GM23338 (cell line): ENCODE measurements around the gene PKNOX2. TPM values are rescaled to one million over a fixed set of nuclear protein-coding genes. Genes with fewer than 3 reads are reported as not detected.
A peak's percentile ranks its signal among the peaks of the same experiment; 100 is the strongest.

Source experiments
- ATAC-seq: fragments of 200-7000 bp; cut with Tn5 transposase; 3 replicates; pipeline ENCODE4 v1.9.1; 2020
- DNase-seq: peaks from one replicate; pipeline ENCODE4 v3.0.0-alpha.2; 2015; ENCODE audit warnings: low spot score
- H2AFZ ChIP-seq: fragments of 200-600 bp; sonication (generic); 2 replicates; pipeline ENCODE4 v1.8.0; 2016; ENCODE audit warnings: antibody characterized with exemption, mild to moderate bottlenecking, moderate library complexity
- H3F3A ChIP-seq: fragments of 200-600 bp; sonication (generic); replicated peaks from 2 replicates; pipeline ENCODE4 v1.8.0; 2017; ENCODE audit warnings: antibody characterized with exemption, mixed run types, low read depth
- H3K27ac ChIP-seq: fragments of 200-600 bp; sonication (generic); 2 replicates; pipeline ENCODE4 v1.6.1; 2016; ENCODE audit warnings: low read depth
- H3K27me3 ChIP-seq: fragments of 200-600 bp; sonication (generic); 2 replicates; pipeline ENCODE4 v1.8.0; 2016; ENCODE audit warnings: mild to moderate bottlenecking, mixed run types, moderate library complexity; ENCODE audit not compliant: insufficient read depth
- H3K36me3 ChIP-seq: fragments of 200-600 bp; sonication (generic); 2 replicates; pipeline ENCODE4 v1.8.0; 2016; ENCODE audit warnings: mild to moderate bottlenecking; ENCODE audit not compliant: insufficient read depth
- H3K4me1 ChIP-seq: fragments of 200-600 bp; sonication (generic); 2 replicates; pipeline ENCODE4 v1.8.0; 2016; ENCODE audit warnings: mild to moderate bottlenecking, moderate library complexity; ENCODE audit not compliant: insufficient read depth
- H3K4me2 ChIP-seq: fragments of 200-600 bp; sonication (generic); 2 replicates; pipeline ENCODE4 v1.7.1; 2017; ENCODE audit warnings: mixed run types
- H3K4me3 ChIP-seq: fragments of 200-600 bp; sonication (generic); 2 replicates; pipeline ENCODE4 v1.6.1; 2016; ENCODE audit warnings: mixed run types
- H3K79me2 ChIP-seq: fragments of 200-600 bp; sonication (generic); replicated peaks from 2 replicates; pipeline ENCODE4 v1.8.0; 2017; ENCODE audit warnings: mild to moderate bottlenecking; ENCODE audit not compliant: insufficient read depth
- H3K9me2 ChIP-seq: fragments of 200-600 bp; sonication (generic); 2 replicates; pipeline ENCODE4 v1.8.0; 2017; ENCODE audit not compliant: insufficient read depth
- H4K20me1 ChIP-seq: fragments of 200-600 bp; sonication (generic); replicated peaks from 2 replicates; pipeline ENCODE4 v1.8.0; 2017; ENCODE audit warnings: mild to moderate bottlenecking; ENCODE audit not compliant: insufficient read depth
- H3K27ac Mint-ChIP-seq: 2 replicates; pipeline ENCODE4 v1.8.0; 2020; ENCODE audit warnings: inconsistent platforms, mild to moderate bottlenecking, moderate library complexity, mixed read lengths
- H3K27me3 Mint-ChIP-seq: 3 replicates; pipeline ENCODE4 v1.8.0; 2022; ENCODE audit warnings: low read depth, mild to moderate bottlenecking, moderate library complexity, mixed read lengths, inconsistent platforms; ENCODE audit not compliant: insufficient read depth, poor library complexity
- H3K36me3 Mint-ChIP-seq: 3 replicates; pipeline ENCODE4 v1.8.0; 2021; ENCODE audit warnings: low read depth, mild to moderate bottlenecking, inconsistent platforms, moderate library complexity, mixed read lengths
- H3K4me1 Mint-ChIP-seq: 3 replicates; pipeline ENCODE4 v1.8.0; 2020; ENCODE audit warnings: mild to moderate bottlenecking, inconsistent platforms, mixed read lengths
- H3K4me3 Mint-ChIP-seq: 3 replicates; pipeline ENCODE4 v1.8.0; 2021; ENCODE audit warnings: moderate library complexity, mild to moderate bottlenecking, inconsistent platforms, mixed read lengths
- H3K9me3 Mint-ChIP-seq: 3 replicates; pipeline ENCODE4 v1.8.0; 2020; ENCODE audit warnings: moderate library complexity, mild to moderate bottlenecking, inconsistent platforms, mixed read lengths
- CREB1 ChIP-seq: fragments of 250-450 bp; sonication (Bioruptor Pico); IDR thresholded peaks from 2 replicates; pipeline ENCODE4 v1.5.0; 2020; ENCODE audit warnings: low read depth, mild to moderate bottlenecking, moderate library complexity
- CTCF ChIP-seq, 2 experiments: fragments of 200-600 bp in 1 of 2; sonication (generic) in 1 of 2; conservative IDR thresholded peaks; 2 replicates each; pipeline versions ENCODE4 v1.5.1 to v1.6.1; 2016 to 2017; ENCODE audit warnings: antibody characterized with exemption in 2 of 2, low read depth in 2 of 2, mild to moderate bottlenecking in 2 of 2, moderate library complexity in 1 of 2
- ETS1 ChIP-seq: IDR thresholded peaks from 2 replicates; pipeline ENCODE4 v1.6.1; 2016; ENCODE audit warnings: antibody characterized with exemption
- EZH2phosphoT487 ChIP-seq: fragments of 200-600 bp; sonication (generic); IDR thresholded peaks from one replicate; pipeline ENCODE4 v1.8.1; 2018; ENCODE audit warnings: antibody characterized with exemption; ENCODE audit not compliant: unreplicated experiment
- JUNB ChIP-seq: IDR thresholded peaks from one replicate; pipeline ENCODE4 v1.6.1; 2016; ENCODE audit warnings: antibody characterized with exemption; ENCODE audit not compliant: unreplicated experiment
- NANOG ChIP-seq: IDR thresholded peaks from 2 replicates; pipeline ENCODE4 v1.6.1; 2016; ENCODE audit warnings: antibody characterized with exemption, borderline replicate concordance
- ZNF114 ChIP-seq: fragments of 250-450 bp; sonication (Bioruptor Pico); IDR thresholded peaks from 2 replicates; pipeline ENCODE4 v1.5.0; 2020; ENCODE audit warnings: mild to moderate bottlenecking, moderate library complexity
- ZNF331 ChIP-seq: fragments of 250-450 bp; sonication (Bioruptor Pico); IDR thresholded peaks from 2 replicates; pipeline ENCODE4 v1.5.0; 2020; ENCODE audit warnings: low read depth, mild to moderate bottlenecking, moderate library complexity
- ZNF462 ChIP-seq: fragments of 250-450 bp; sonication (Bioruptor Pico); IDR thresholded peaks from 2 replicates; pipeline ENCODE4 v1.5.0; 2020; ENCODE audit warnings: mild to moderate bottlenecking, moderate library complexity
- polyA plus RNA-seq: library from polyadenylated mRNA; unstranded; fragments of >200 nt; fragmentation: Nextera tagmentation; extraction: Ambion mirVana; gene quantifications from 2 replicates; pipeline ENCODE4 v1.2.1, GENCODE V29; 2016
- total RNA-seq: library from RNA; depleted of rRNA; stranded (reverse); fragments of >200 nt; shearing (Covaris generic); gene quantifications from 2 replicates; pipeline ENCODE4 v1.2.3, GENCODE V29; 2014

The PKNOX2 gene
- total and polyA plus RNA-seq, 2 experiments from 2014 or later: 0.42 to 0.83 TPM

GRCh38 chr11:125129316-125129993 lies 35.1 kb upstream of the PKNOX2 start:
- H3K27ac Mint-ChIP-seq: no peak overlapping the region
- TF ChIP-seq CREB1 (CRISPR knock-in tag) (no peak), ETS1 (no peak), ZNF331 (no peak), CTCF (conservative IDR thresholded peaks at IDR 0.05; ENCODE audit: low read depth in 2 of 2) (no peak), NANOG (no peak), JUNB (no peak), ZNF114 (CRISPR knock-in tag) (no peak)
- H3K9me3 Mint-ChIP-seq: no peaks in the 10 kb centered on the region; the same call in 2 of the 3 replicates
- Histone ChIP-seq H3K27ac (no peak overlapping the region), H3K4me3 (no peak overlapping the region), H3K4me1 (no peaks in the 10 kb centered on the region; the same call in 1 of the 2 replicates), H3K9me2 (0 out of 2 replicates have a peak, but pooled peaks cover 4% of the 10 kb centered on the region), H2AFZ (peak overlapping the region; percentile 59; the same call in 1 of the 2 replicates), H4K20me1 (no peaks in the 10 kb centered on the region), H3K27me3 (peaks cover 10% of the 10 kb centered on the region; the same call in 1 of the 2 replicates), H3K36me3 (no peaks in the 10 kb centered on the region), H3K4me2 (no peak overlapping the region), H3F3A (no peaks in the 10 kb centered on the region), H3K79me2 (no peaks in the 10 kb centered on the region)
- H3K4me1 Mint-ChIP-seq: peaks cover 5% of the 10 kb centered on the region
- H3K4me3 Mint-ChIP-seq: no peak overlapping the region
- DNase-seq: no peak
- peaks cover 3% of the 10 kb centered on the region for H3K27me3 Mint-ChIP-seq
- ATAC-seq: no peak
- H3K36me3 Mint-ChIP-seq: no peaks in the 10 kb centered on the region

GRCh38 chr11:125132071-125132470 lies 32.5 kb upstream of the PKNOX2 start:
- peaks cover 3% of the 10 kb centered on the region for H3K27me3 Mint-ChIP-seq
- no peaks in the 10 kb centered on the region for H3K79me2 ChIP-seq
- no peaks in the 10 kb centered on the region for H3K36me3 ChIP-seq
- H3K27ac ChIP-seq: no peak overlapping the region
- H3K9me3 Mint-ChIP-seq: no peaks in the 10 kb centered on the region; the same call in 2 of the 3 replicates
- H3K4me1 Mint-ChIP-seq: peaks cover 5% of the 10 kb centered on the region
- no peak overlapping the region for H2AFZ ChIP-seq
- H3K27me3 ChIP-seq: no peaks in the 10 kb centered on the region
- H3K27ac Mint-ChIP-seq: no peak overlapping the region
- no peaks in the 10 kb centered on the region; the same call in 1 of the 2 replicates for H3K4me1 ChIP-seq
- H3K4me2 ChIP-seq: no peak overlapping the region
- no peaks in the 10 kb centered on the region for H3F3A ChIP-seq
- ATAC-seq: no peak
- H3K36me3 Mint-ChIP-seq: no peaks in the 10 kb centered on the region
- no peak for DNase-seq
- no peaks in the 10 kb centered on the region for H4K20me1 ChIP-seq
- no peak overlapping the region for H3K4me3 ChIP-seq
- H3K9me2 ChIP-seq: no peaks in the 10 kb centered on the region
- H3K4me3 Mint-ChIP-seq: no peak overlapping the region
- TF ChIP-seq JUNB: no peak
- no peak for TF ChIP-seq EZH2phosphoT487
- TF ChIP-seq ZNF462 (CRISPR knock-in tag): no peak
- no peak for TF ChIP-seq NANOG
- no peak for TF ChIP-seq ZNF331
- no peak for TF ChIP-seq ETS1
